H1 (cell line): ENCODE data around the gene BBS12. TPM values are rescaled to one million over a fixed set of nuclear protein-coding genes. Genes with fewer than 3 reads are reported as not detected.
A peak's percentile ranks its signal among the peaks of the same experiment; 100 is the strongest.

Source experiments
- CBX8 ChIP-seq: fragments of 300-800, 300-1000 bp; sonication (generic); IDR thresholded peaks from 2 replicates; pipeline ENCODE4 v1.7.1; 2016; ENCODE audit warnings: low read depth, low read length, borderline replicate concordance
- CHD2 ChIP-seq: IDR thresholded peaks from 2 replicates; pipeline ENCODE4 v1.6.1; 2012; ENCODE audit warnings: low read length, improper control_type of control experiment
- HDAC2 ChIP-seq, 2 experiments: fragments of 300-600 bp in 1 of 2; sonication (generic) in 1 of 2; IDR thresholded peaks; 2 replicates each; pipeline ENCODE4 v1.6.1; 2011 to 2012; ENCODE audit warnings: low read depth in 2 of 2, low read length in 2 of 2, mild to moderate bottlenecking in 2 of 2, moderate library complexity in 2 of 2, borderline replicate concordance in 1 of 2, inconsistent platforms in 1 of 2
- JUND ChIP-seq: IDR thresholded peaks from 2 replicates; pipeline ENCODE4 v1.6.1; 2011; ENCODE audit warnings: mild to moderate bottlenecking, improper control_type of control experiment, low read length
- SIN3A ChIP-seq, 2 experiments: IDR thresholded peaks in 1 of 2; conservative IDR thresholded peaks in 1 of 2; 2 replicates each; pipeline ENCODE4 v1.6.1; 2011 to 2012; ENCODE audit warnings: low read length in 2 of 2, improper control_type of control experiment in 1 of 2, low read depth in 1 of 2, mild to moderate bottlenecking in 1 of 2
- SIX5 ChIP-seq: IDR thresholded peaks from 2 replicates; pipeline ENCODE4 v1.6.1; 2011; ENCODE audit warnings: mild to moderate bottlenecking, low read depth, low read length
- SUZ12 ChIP-seq: fragments of 200-600 bp; sonication (generic); IDR thresholded peaks from 2 replicates; pipeline ENCODE4 v1.6.1; 2012; ENCODE audit warnings: mild to moderate bottlenecking, inconsistent platforms, low read length, moderate library complexity, mixed read lengths
- TBP ChIP-seq: IDR thresholded peaks from 2 replicates; pipeline ENCODE4 v1.6.1; 2011; ENCODE audit warnings: low read depth, low read length, improper control_type of control experiment
- polyA plus RNA-seq, 7 experiments: library from polyadenylated mRNA; depleted of rRNA in 3 of 7; stranded (reverse) in 5 of 7; unstranded in 2 of 7; fragments of >200 nt in 5 of 7; fragments of 200-250 nt in 2 of 7; gene quantifications; 1 replicate in 5 of 7; 2 replicates in 1 of 7; 4 replicates in 1 of 7; pipeline versions ENCODE4 v1.2.1 to v1.2.3, GENCODE V29; 2011 to 2013; ENCODE audit warnings: missing spikeins in 2 of 7, mixed read lengths in 2 of 7
- total RNA-seq: library from RNA; stranded (reverse); fragmentation: NEBNext Ultra II Directional; extraction: Animal tissue kit (Norgen Biotek cat#: 25700); gene quantifications from 2 replicates; pipeline ENCODE4 v1.2.1, GENCODE V29; 2021
- TF ChIP-seq, protein P1 (sequence below): IDR thresholded peaks from 2 replicates; pipeline ENCODE4 v1.6.1; 2012; ENCODE audit warnings: low read length, inconsistent platforms
- TF ChIP-seq, protein P2 (sequence below): IDR thresholded peaks from 2 replicates; pipeline ENCODE4 v1.6.1; 2012; ENCODE audit warnings: inconsistent platforms
- TF ChIP-seq, protein P3 (sequence below), 3 experiments: IDR thresholded peaks; 1 replicate in 2 of 3; 2 replicates in 1 of 3; pipeline versions ENCODE4 v1.5.1 to v1.6.1; 2011; ENCODE audit warnings: low read length in 3 of 3, mild to moderate bottlenecking in 3 of 3, inconsistent platforms in 2 of 3, low read depth in 1 of 3, moderate library complexity in 1 of 3; ENCODE audit not compliant: insufficient read depth in 1 of 3; ENCODE audit errors: control extremely low read depth in 1 of 3

BBS12 gene
- total and polyA plus RNA-seq, 2 of the 8 experiments (the other 6 are each of a cell fraction or from before 2014, with no cell fraction given): 0.88 to 2.6 TPM

DNA sequence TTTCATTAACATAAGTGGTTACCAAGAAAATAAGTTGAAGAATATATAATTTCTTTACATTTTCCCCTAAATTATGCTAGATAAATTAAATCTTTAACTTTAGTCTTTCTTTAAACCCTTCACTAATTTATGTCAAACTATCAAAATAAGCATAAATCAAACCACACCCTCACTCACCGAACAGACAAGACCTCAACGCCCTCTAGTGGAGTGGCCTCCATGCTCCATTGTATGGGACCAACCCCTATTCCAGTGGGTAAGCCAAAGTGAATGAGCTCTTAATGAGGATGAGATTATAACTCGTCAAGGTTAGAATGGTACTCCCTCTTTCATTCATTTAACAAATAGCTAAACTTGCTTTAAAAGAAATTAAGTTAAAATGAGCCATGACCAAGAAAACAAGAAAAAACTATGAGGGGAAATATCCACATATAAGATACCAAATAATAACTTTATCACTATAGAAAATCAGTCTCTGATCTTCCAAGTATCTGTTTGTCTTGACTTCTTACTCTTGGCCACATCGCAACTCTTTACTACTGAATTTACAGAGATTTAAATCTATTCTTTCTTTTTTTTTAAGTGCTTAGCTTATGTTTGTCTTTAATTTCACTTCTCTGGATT is 15.6 kb upstream of the BBS12 start (continued):
- TF ChIP-seq, protein P1, sequence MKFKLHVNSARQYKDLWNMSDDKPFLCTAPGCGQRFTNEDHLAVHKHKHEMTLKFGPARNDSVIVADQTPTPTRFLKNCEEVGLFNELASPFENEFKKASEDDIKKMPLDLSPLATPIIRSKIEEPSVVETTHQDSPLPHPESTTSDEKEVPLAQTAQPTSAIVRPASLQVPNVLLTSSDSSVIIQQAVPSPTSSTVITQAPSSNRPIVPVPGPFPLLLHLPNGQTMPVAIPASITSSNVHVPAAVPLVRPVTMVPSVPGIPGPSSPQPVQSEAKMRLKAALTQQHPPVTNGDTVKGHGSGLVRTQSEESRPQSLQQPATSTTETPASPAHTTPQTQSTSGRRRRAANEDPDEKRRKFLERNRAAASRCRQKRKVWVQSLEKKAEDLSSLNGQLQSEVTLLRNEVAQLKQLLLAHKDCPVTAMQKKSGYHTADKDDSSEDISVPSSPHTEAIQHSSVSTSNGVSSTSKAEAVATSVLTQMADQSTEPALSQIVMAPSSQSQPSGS: no peak
- TF ChIP-seq CBX8 (no peak), SUZ12 (no peak), TBP (no peak), CHD2 (no peak), JUND (no peak), SIN3A (conservative IDR thresholded peaks at IDR 0.05 in 1 of 2, IDR thresholded peaks at IDR 0.05 in 1 of 2; ENCODE audit: low read depth in 1 of 2, low read length in 2 of 2) (no peak), SIX5 (no peak), HDAC2 (IDR thresholded peaks at IDR 0.05; ENCODE audit: borderline replicate concordance in 1 of 2, low read depth in 2 of 2, low read length in 2 of 2) (peak in 1 of 2 experiments; percentile 94; a peak in 1 of 4 replicates)
- TF ChIP-seq, protein P2, sequence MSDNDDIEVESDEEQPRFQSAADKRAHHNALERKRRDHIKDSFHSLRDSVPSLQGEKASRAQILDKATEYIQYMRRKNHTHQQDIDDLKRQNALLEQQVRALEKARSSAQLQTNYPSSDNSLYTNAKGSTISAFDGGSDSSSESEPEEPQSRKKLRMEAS: no peak
- TF ChIP-seq, protein P3, sequence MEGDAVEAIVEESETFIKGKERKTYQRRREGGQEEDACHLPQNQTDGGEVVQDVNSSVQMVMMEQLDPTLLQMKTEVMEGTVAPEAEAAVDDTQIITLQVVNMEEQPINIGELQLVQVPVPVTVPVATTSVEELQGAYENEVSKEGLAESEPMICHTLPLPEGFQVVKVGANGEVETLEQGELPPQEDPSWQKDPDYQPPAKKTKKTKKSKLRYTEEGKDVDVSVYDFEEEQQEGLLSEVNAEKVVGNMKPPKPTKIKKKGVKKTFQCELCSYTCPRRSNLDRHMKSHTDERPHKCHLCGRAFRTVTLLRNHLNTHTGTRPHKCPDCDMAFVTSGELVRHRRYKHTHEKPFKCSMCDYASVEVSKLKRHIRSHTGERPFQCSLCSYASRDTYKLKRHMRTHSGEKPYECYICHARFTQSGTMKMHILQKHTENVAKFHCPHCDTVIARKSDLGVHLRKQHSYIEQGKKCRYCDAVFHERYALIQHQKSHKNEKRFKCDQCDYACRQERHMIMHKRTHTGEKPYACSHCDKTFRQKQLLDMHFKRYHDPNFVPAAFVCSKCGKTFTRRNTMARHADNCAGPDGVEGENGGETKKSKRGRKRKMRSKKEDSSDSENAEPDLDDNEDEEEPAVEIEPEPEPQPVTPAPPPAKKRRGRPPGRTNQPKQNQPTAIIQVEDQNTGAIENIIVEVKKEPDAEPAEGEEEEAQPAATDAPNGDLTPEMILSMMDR (IDR thresholded peaks at IDR 0.05; ENCODE audit: control extremely low read depth in 1 of 3, insufficient read depth in 1 of 3, low read depth in 1 of 3, low read length in 3 of 3): peak; percentile 72 to 88 (median 85)
- TF ChIP-seq, all 59 proteins: peak for 5
